Loucy (cell line): ENCODE data around the gene TRAFD1.

ENCODE experiments used
- H2AFZ ChIP-seq: fragments of 200-600 bp; sonication (generic); 2 replicates; pipeline ENCODE4 v1.6.0; 2016; ENCODE audit warnings: antibody characterized with exemption, mild to moderate bottlenecking, low read length, moderate library complexity
- H3F3A ChIP-seq: fragments of 200-600 bp; 2 replicates; pipeline ENCODE4 v1.6.0; 2016; ENCODE audit warnings: antibody characterized with exemption, low read depth, mild to moderate bottlenecking
- H3K27me3 ChIP-seq: fragments of 200-600 bp; sonication (generic); 2 replicates; pipeline ENCODE4 v1.6.1; 2014; ENCODE audit warnings: low read length, mild to moderate bottlenecking; ENCODE audit not compliant: insufficient read depth, poor library complexity, severe bottlenecking
- H3K36me3 ChIP-seq: fragments of 200-600 bp; sonication (generic); 2 replicates; pipeline ENCODE4 v1.6.1; 2016; ENCODE audit warnings: low read length; ENCODE audit not compliant: insufficient read depth
- H3K4me1 ChIP-seq: fragments of 200-600 bp; sonication (generic); 2 replicates; pipeline ENCODE4 v1.5.1; 2014; ENCODE audit warnings: low read length, mild to moderate bottlenecking; ENCODE audit not compliant: insufficient read depth, poor library complexity, severe bottlenecking
- H3K4me2 ChIP-seq: fragments of 200-600 bp; sonication (generic); 2 replicates; pipeline ENCODE4 v1.6.0; 2014; ENCODE audit warnings: antibody characterized with exemption, low read length, low read depth, mild to moderate bottlenecking; ENCODE audit not compliant: poor library complexity, severe bottlenecking
- H3K4me3 ChIP-seq: fragments of 200-600 bp; sonication (generic); 2 replicates; pipeline ENCODE4 v1.5.1; 2014; ENCODE audit warnings: low read length, mild to moderate bottlenecking, mixed read lengths; ENCODE audit not compliant: poor library complexity, severe bottlenecking
- H3K79me2 ChIP-seq: fragments of 200-600 bp; sonication (generic); 2 replicates; pipeline ENCODE4 v1.6.1; 2014; ENCODE audit warnings: low read length; ENCODE audit not compliant: insufficient read depth
- H3K9ac ChIP-seq: fragments of 200-600 bp; sonication (generic); 2 replicates; pipeline ENCODE4 v1.6.0; 2014; ENCODE audit warnings: mild to moderate bottlenecking, low read depth, low read length, moderate library complexity; ENCODE audit not compliant: poor library complexity, severe bottlenecking
- H3K9me2 ChIP-seq: fragments of 200-600 bp; sonication (generic); replicated peaks from 2 replicates; pipeline ENCODE4 v1.6.1; 2016; ENCODE audit warnings: low read depth, low read length, mixed read lengths
- H3K9me3 ChIP-seq: fragments of 200-600 bp; sonication (generic); 2 replicates; pipeline ENCODE4 v1.6.1; 2014; ENCODE audit warnings: mild to moderate bottlenecking, antibody characterized with exemption, low read length, low read depth; ENCODE audit not compliant: insufficient read depth
- H4K20me1 ChIP-seq: fragments of 200-600 bp; sonication (generic); 2 replicates; pipeline ENCODE4 v1.6.0; 2014; ENCODE audit warnings: antibody characterized with exemption, low read length, mild to moderate bottlenecking; ENCODE audit not compliant: insufficient read depth, poor library complexity, severe bottlenecking
- CTCF ChIP-seq: fragments of 200-600 bp; sonication (generic); conservative IDR thresholded peaks from 2 replicates; pipeline ENCODE4 v1.5.1; 2014; ENCODE audit warnings: mild to moderate bottlenecking, antibody characterized with exemption, low read length
- EZH2phosphoT487 ChIP-seq: fragments of 200-600 bp; IDR thresholded peaks from 2 replicates; pipeline ENCODE4 v1.6.1; 2018; ENCODE audit warnings: antibody characterized with exemption, mild to moderate bottlenecking, moderate library complexity, borderline replicate concordance

Gene TRAFD1

DNA sequence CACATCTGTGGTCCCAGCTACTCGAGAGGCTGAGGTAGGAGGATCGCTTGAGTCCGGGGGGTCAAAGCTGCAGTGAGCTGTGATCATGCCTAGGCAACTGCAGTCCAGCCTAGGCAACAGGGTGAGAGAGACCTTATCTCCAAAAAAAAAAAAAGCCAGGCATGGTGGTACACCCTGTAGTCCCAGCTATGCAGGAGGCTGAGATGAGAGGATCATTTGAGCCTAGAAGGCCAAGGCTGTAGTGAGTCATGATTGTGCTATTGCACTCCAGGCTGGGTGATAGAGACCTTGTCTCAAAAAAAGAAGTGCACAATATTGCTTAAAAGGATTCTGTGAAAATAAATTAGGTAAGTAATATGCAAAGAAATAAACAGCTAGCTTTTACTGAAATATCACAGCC, 33.8 kb upstream of the TRAFD1 start:
- peaks cover 42% of the 10 kb centered on the region for H3K36me3 ChIP-seq

GRCh38 chr12:112096070-112096469, 29.3 kb upstream of the TRAFD1 start:
- no peak overlapping the region for H3K9ac ChIP-seq
- no peak overlapping the region for H3K4me3 ChIP-seq
- no peaks in the 10 kb centered on the region for H3K9me2 ChIP-seq
- no peaks in the 10 kb centered on the region for H3K9me3 ChIP-seq
- H2AFZ ChIP-seq, result no peak overlapping the region
- peaks cover 58% of the 10 kb centered on the region; the same call in 1 of the 2 replicates for H3K79me2 ChIP-seq
- no peak for TF ChIP-seq CTCF
- no peak for TF ChIP-seq EZH2phosphoT487
- no peaks in the 10 kb centered on the region for H3K4me1 ChIP-seq
- no peak overlapping the region for H3K4me2 ChIP-seq
- H4K20me1 ChIP-seq, result peaks cover 30% of the 10 kb centered on the region
- H3K27me3 ChIP-seq, result no peaks in the 10 kb centered on the region
- H3K36me3 ChIP-seq, result peaks cover 35% of the 10 kb centered on the region; the same call in 1 of the 2 replicates
- no peaks in the 10 kb centered on the region for H3F3A ChIP-seq

More for the DNA sequence above, 33.8 kb upstream of the TRAFD1 start:
- no peaks in the 10 kb centered on the region for H3K4me1 ChIP-seq
- no peak overlapping the region for H2AFZ ChIP-seq
- no peaks in the 10 kb centered on the region for H3F3A ChIP-seq
- H3K79me2 ChIP-seq, result peaks cover 31% of the 10 kb centered on the region; the same call in 1 of the 2 replicates
- no peak overlapping the region for H3K9ac ChIP-seq
- no peak for TF ChIP-seq EZH2phosphoT487
- TF ChIP-seq CTCF, result no peak
- H4K20me1 ChIP-seq, result peaks cover 16% of the 10 kb centered on the region
- H3K4me3 ChIP-seq, result no peak overlapping the region
- H3K9me2 ChIP-seq, result no peaks in the 10 kb centered on the region
- H3K27me3 ChIP-seq, result no peaks in the 10 kb centered on the region
- no peaks in the 10 kb centered on the region for H3K9me3 ChIP-seq
- H3K4me2 ChIP-seq, result no peak overlapping the region

DNA sequence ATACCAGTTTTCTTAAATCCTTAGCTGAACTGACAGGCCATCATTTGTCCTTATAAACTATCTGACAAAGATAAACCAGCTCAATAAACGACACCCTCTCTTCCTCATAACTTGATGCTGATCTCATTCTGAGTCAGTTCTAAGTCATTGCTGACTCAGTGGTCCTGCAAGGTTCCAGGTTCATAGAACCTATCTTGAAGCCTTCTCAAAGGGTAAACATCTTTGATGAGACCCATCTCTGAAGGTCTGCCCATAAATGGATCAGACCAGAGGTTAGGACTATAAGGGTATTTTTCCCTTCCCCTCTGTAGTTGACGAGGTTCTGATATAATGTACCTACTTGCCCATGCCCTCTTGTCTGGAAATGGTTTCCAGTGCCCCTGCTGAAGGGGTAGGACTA, 28.7 kb upstream of the TRAFD1 start:
- H3K9ac ChIP-seq, result no peak overlapping the region
- H4K20me1 ChIP-seq, result peaks cover 30% of the 10 kb centered on the region
- no peaks in the 10 kb centered on the region for H3K9me2 ChIP-seq
- no peaks in the 10 kb centered on the region for H3K27me3 ChIP-seq
- peaks cover 31% of the 10 kb centered on the region; the same call in 1 of the 2 replicates for H3K36me3 ChIP-seq
- no peaks in the 10 kb centered on the region for H3K4me1 ChIP-seq
- H3K79me2 ChIP-seq, result peaks cover 62% of the 10 kb centered on the region; the same call in 1 of the 2 replicates
- TF ChIP-seq EZH2phosphoT487 (no peak), CTCF (no peak)
- H3K4me2 ChIP-seq, result no peak overlapping the region
- no peaks in the 10 kb centered on the region for H3K9me3 ChIP-seq
- no peak overlapping the region for H3K4me3 ChIP-seq
- no peak overlapping the region for H2AFZ ChIP-seq
- no peaks in the 10 kb centered on the region for H3F3A ChIP-seq
